Prostate gland (tissue), 2 donors: ENCODE measurements around the gene PTPRT.

Experiments
- POLR2A ChIP-seq: fragments of 450-650 bp; IDR thresholded peaks from one replicate; pipeline ENCODE4 v1.6.1; 2016; ENCODE audit warnings: antibody characterized with exemption, mild to moderate bottlenecking
- POLR2AphosphoS5 ChIP-seq: sonication (generic); formaldehyde crosslinking; IDR thresholded peaks from one replicate; pipeline ENCODE4 v1.6.1; 2017; ENCODE audit warnings: antibody characterized with exemption
- TF ChIP-seq, protein P1 (sequence below), 4 experiments: fragments of 200-600 bp in 2 of 4; fragments of 450-650 bp in 2 of 4; sonication (generic) in 2 of 4; IDR thresholded peaks; 1 replicate in 3 of 4; 2 replicates in 1 of 4; pipeline ENCODE4 v1.5.1; 2016 to 2019; ENCODE audit warnings: antibody characterized with exemption in 4 of 4, mild to moderate bottlenecking in 2 of 4, moderate library complexity in 2 of 4

DNA sequence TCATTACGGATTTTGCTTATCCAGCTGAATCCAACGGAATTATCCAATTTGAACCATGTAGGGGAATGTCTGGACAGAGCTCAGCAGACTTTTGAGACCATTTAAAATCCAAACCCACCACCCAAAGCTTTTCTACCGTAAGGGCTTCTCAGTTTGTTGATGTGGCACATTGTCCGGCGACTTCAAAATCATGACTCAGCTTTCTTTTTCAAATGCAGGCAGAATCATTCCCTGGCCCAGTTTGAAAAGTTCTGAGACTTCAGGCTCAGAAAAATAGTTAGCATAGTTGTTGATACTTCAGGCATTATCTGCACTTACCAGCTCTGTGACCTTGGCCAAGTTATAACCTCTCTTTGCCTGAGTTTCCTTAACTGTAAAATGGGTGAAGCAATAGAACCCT lies 182.2 kb downstream of the PTPRT start:
- TF ChIP-seq, protein P1, sequence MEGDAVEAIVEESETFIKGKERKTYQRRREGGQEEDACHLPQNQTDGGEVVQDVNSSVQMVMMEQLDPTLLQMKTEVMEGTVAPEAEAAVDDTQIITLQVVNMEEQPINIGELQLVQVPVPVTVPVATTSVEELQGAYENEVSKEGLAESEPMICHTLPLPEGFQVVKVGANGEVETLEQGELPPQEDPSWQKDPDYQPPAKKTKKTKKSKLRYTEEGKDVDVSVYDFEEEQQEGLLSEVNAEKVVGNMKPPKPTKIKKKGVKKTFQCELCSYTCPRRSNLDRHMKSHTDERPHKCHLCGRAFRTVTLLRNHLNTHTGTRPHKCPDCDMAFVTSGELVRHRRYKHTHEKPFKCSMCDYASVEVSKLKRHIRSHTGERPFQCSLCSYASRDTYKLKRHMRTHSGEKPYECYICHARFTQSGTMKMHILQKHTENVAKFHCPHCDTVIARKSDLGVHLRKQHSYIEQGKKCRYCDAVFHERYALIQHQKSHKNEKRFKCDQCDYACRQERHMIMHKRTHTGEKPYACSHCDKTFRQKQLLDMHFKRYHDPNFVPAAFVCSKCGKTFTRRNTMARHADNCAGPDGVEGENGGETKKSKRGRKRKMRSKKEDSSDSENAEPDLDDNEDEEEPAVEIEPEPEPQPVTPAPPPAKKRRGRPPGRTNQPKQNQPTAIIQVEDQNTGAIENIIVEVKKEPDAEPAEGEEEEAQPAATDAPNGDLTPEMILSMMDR (IDR thresholded peaks at IDR 0.05) = no peak
- TF ChIP-seq POLR2A = no peak
- no peak for TF ChIP-seq POLR2AphosphoS5
